ENCODE results near the gene PCSK5.
"Not testable (repeated sequence)": the region's sequence is repeated elsewhere in the genome, so short reads cannot be mapped to it uniquely, and the experiment has no call there.

PCSK5 gene

DNA sequence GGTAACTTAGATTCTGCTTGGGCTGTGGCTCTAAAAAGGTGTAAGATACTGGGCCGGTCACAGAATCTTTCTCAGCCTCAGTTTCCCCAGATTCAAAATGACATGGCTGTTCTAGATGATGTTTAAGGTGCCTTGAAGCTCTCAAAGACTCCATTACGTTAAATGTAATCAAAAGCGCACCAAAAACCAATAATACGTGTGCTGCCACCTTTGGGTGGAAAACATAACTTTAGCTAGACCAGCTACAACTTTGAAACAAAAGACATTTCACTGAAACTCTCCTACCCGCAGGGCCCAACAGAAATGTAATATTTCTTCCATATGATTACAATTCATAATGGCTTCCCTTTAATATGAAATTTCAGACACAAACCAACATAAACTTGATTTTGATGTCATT, 35.0 kb upstream of the PCSK5 start:
- TF ChIP-seq YY1 (IDR thresholded peaks at IDR 0.05; ENCODE audit: insufficient read depth, insufficient read length): no peak
- no peak for TF ChIP-seq SUZ12 (IDR thresholded peaks at IDR 0.05; ENCODE audit: extremely low read depth, insufficient read depth, insufficient read length)
- no peak for TF ChIP-seq ZNF274 (IDR thresholded peaks at IDR 0.05; ENCODE audit: low read depth, low read length)
- H3K4me3 ChIP-seq (ENCODE audit: insufficient read length, low read depth): no peak overlapping the region
- peak; percentile 15 for DNase-seq (ENCODE audit: low read depth, low spot score)
- H3K9ac ChIP-seq (ENCODE audit: insufficient read length, low read depth): no peak overlapping the region
- no peaks in the 10 kb centered on the region for H3K4me1 ChIP-seq (ENCODE audit: insufficient read depth, insufficient read length)
- no peaks in the 10 kb centered on the region for H3K36me3 ChIP-seq (ENCODE audit: insufficient read depth, insufficient read length, low read length)
- no peaks in the 10 kb centered on the region for H3K9me3 ChIP-seq (ENCODE audit: insufficient read depth, low read length)
- H3K27me3 ChIP-seq (ENCODE audit: insufficient read depth, insufficient read length): no peaks in the 10 kb centered on the region

DNA sequence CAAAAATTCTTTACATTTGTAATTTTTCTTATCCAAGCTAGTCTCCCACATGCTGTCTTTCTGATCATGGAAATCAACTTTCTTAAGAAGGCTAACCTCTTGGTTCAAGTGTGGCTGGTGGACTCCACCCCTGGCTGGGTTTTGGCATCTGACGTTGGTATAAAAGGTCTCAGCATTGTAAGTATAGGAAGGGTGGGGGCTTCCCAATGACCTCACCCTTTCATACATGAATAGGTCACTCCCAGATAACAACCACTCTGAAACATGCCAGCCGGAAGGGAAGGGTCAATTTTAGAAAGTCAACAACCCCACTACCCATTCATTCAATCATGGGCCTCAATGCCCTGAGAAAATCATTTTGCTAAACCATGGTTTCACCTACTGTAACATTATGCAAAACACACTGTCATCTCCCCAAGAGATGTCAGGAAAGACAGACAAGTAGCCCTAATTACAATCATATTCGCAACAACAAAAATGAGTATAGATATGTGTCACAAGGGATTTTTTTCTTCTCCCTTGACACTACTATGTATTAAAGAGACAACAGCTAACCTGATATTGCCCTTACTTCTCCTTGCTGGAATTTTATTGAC, 31.9 kb upstream of the PCSK5 start:
- no peaks in the 10 kb centered on the region for H3K9me3 ChIP-seq (ENCODE audit: insufficient read depth, low read length)
- no peak overlapping the region for H3K4me3 ChIP-seq (ENCODE audit: insufficient read length, low read depth)
- H3K4me1 ChIP-seq (ENCODE audit: insufficient read depth, insufficient read length): no peaks in the 10 kb centered on the region
- H3K36me3 ChIP-seq (ENCODE audit: insufficient read depth, insufficient read length, low read length): no peaks in the 10 kb centered on the region
- TF ChIP-seq ZNF274 (IDR thresholded peaks at IDR 0.05; ENCODE audit: low read depth, low read length) (no peak), SUZ12 (IDR thresholded peaks at IDR 0.05; ENCODE audit: extremely low read depth, insufficient read depth, insufficient read length) (no peak), YY1 (IDR thresholded peaks at IDR 0.05; ENCODE audit: insufficient read depth, insufficient read length) (no peak)
- no peak for DNase-seq (ENCODE audit: low read depth, low spot score)
- no peaks in the 10 kb centered on the region for H3K27me3 ChIP-seq (ENCODE audit: insufficient read depth, insufficient read length)
- no peak overlapping the region for H3K9ac ChIP-seq (ENCODE audit: insufficient read length, low read depth)

- Histone ChIP-seq H3K4me3 (ENCODE audit: insufficient read length, low read depth) (no peak overlapping the region), H3K9me3 (ENCODE audit: insufficient read depth, low read length) (no peaks in the 10 kb centered on the region), H3K4me1 (ENCODE audit: insufficient read depth, insufficient read length) (no peaks in the 10 kb centered on the region), H3K36me3 (ENCODE audit: insufficient read depth, insufficient read length, low read length) (no peaks in the 10 kb centered on the region), H3K27me3 (ENCODE audit: insufficient read depth, insufficient read length) (no peaks in the 10 kb centered on the region), H3K9ac (ENCODE audit: insufficient read length, low read depth) (no peak overlapping the region)
- no peak for DNase-seq (ENCODE audit: low read depth, low spot score)
- TF ChIP-seq YY1 (IDR thresholded peaks at IDR 0.05; ENCODE audit: insufficient read depth, insufficient read length) (no peak), ZNF274 (IDR thresholded peaks at IDR 0.05; ENCODE audit: low read depth, low read length) (no peak), SUZ12 (IDR thresholded peaks at IDR 0.05; ENCODE audit: extremely low read depth, insufficient read depth, insufficient read length) (no peak)
Measured at GRCh38 chr9:75864266-75864665, 26.2 kb upstream of the PCSK5 start.

GRCh38 chr9:75866273-75866871, 24.1 kb upstream of the PCSK5 start:
- Histone ChIP-seq H3K4me1 (ENCODE audit: insufficient read depth, insufficient read length) (no peaks in the 10 kb centered on the region), H3K27me3 (ENCODE audit: insufficient read depth, insufficient read length) (no peaks in the 10 kb centered on the region), H3K9me3 (ENCODE audit: insufficient read depth, low read length) (no peaks in the 10 kb centered on the region), H3K36me3 (ENCODE audit: insufficient read depth, insufficient read length, low read length) (no peaks in the 10 kb centered on the region), H3K4me3 (ENCODE audit: insufficient read length, low read depth) (no peak overlapping the region), H3K9ac (ENCODE audit: insufficient read length, low read depth) (no peak overlapping the region)
- DNase-seq (ENCODE audit: low read depth, low spot score): no peak
- TF ChIP-seq YY1 (IDR thresholded peaks at IDR 0.05; ENCODE audit: insufficient read depth, insufficient read length): no peak
- TF ChIP-seq ZNF274 (IDR thresholded peaks at IDR 0.05; ENCODE audit: low read depth, low read length): no peak
- no peak for TF ChIP-seq SUZ12 (IDR thresholded peaks at IDR 0.05; ENCODE audit: extremely low read depth, insufficient read depth, insufficient read length)

DNA sequence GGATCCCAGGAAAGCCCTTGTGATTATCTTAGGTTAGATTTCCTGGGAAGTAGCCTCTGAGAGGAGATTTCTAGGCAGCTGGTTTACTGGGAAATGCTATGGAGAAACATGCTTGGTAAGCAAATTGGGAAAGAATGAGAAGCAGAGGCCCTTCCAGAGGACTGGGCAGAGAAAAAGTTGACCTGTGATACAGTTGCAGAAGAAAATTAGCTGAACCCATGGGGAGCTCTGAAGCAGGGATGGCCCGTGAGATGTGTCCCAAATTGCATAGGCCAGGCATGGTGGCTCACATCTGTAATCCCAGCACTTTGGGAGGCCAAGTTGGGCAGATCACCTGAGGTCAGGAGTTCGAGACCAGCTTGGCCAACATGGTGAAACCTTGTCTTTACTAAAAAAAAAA, 21.9 kb upstream of the PCSK5 start:
- not testable (repeated sequence) for H3K27me3 ChIP-seq (ENCODE audit: insufficient read depth, insufficient read length); H3K4me1 ChIP-seq (ENCODE audit: insufficient read depth, insufficient read length); H3K4me3 ChIP-seq (ENCODE audit: insufficient read length, low read depth); H3K9me3 ChIP-seq (ENCODE audit: insufficient read depth, low read length); H3K9ac ChIP-seq (ENCODE audit: insufficient read length, low read depth); H3K36me3 ChIP-seq (ENCODE audit: insufficient read depth, insufficient read length, low read length); DNase-seq (ENCODE audit: low read depth, low spot score)

DNA sequence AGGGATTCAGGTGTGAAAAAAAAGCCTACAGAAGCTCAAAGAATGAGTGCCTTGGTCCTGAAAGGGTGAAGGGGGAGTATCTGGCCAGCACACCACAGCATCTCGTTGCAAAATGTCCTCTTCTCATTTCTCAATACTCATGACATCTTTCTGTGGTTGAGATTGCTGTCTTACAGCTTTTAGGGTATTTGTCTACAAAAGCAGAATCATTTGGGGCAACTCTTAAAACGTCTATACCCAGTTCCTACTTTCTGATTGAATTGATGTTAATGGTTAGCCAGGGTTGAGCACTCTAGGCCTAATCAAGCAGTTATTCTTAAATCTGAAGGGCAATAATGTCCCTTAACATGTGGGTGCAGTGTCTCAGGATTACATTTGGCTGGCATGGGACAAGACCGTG, 21.2 kb upstream of the PCSK5 start:
- H3K4me3 ChIP-seq (ENCODE audit: insufficient read length, low read depth): no peak overlapping the region
- no peak for DNase-seq (ENCODE audit: low read depth, low spot score)
- TF ChIP-seq ZNF274 (IDR thresholded peaks at IDR 0.05; ENCODE audit: low read depth, low read length) (no peak), SUZ12 (IDR thresholded peaks at IDR 0.05; ENCODE audit: extremely low read depth, insufficient read depth, insufficient read length) (no peak), YY1 (IDR thresholded peaks at IDR 0.05; ENCODE audit: insufficient read depth, insufficient read length) (no peak)
- no peaks in the 10 kb centered on the region for H3K36me3 ChIP-seq (ENCODE audit: insufficient read depth, insufficient read length, low read length)
- H3K9ac ChIP-seq (ENCODE audit: insufficient read length, low read depth): no peak overlapping the region
- no peaks in the 10 kb centered on the region for H3K27me3 ChIP-seq (ENCODE audit: insufficient read depth, insufficient read length)
- H3K4me1 ChIP-seq (ENCODE audit: insufficient read depth, insufficient read length): no peaks in the 10 kb centered on the region
- no peaks in the 10 kb centered on the region for H3K9me3 ChIP-seq (ENCODE audit: insufficient read depth, low read length)

DNA sequence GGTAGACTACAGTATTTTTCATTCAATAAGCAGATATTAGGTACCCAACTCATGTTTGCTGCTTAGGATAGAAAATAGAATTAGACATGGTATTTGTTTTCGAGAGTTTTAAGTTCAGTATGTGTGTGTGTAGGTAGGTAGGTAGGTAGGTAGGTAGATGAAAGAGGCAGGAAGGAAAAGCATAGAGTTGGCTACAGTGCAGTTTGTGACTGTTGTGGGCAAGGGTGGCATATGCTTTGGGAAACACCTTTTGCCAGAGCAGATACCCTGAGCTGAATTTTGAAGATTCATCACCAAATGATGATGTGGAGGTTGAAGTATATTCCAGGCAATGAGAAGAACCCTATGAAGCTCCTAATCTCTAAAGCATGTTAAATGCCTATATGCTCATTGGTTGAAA, 20.0 kb upstream of the PCSK5 start:
- DNase-seq (ENCODE audit: low read depth, low spot score): no peak
- Histone ChIP-seq H3K27me3 (ENCODE audit: insufficient read depth, insufficient read length) (no peaks in the 10 kb centered on the region), H3K36me3 (ENCODE audit: insufficient read depth, insufficient read length, low read length) (no peaks in the 10 kb centered on the region), H3K9ac (ENCODE audit: insufficient read length, low read depth) (no peak overlapping the region), H3K4me3 (ENCODE audit: insufficient read length, low read depth) (no peak overlapping the region), H3K9me3 (ENCODE audit: insufficient read depth, low read length) (no peaks in the 10 kb centered on the region), H3K4me1 (ENCODE audit: insufficient read depth, insufficient read length) (no peaks in the 10 kb centered on the region)
- TF ChIP-seq ZNF274 (IDR thresholded peaks at IDR 0.05; ENCODE audit: low read depth, low read length) (no peak), SUZ12 (IDR thresholded peaks at IDR 0.05; ENCODE audit: extremely low read depth, insufficient read depth, insufficient read length) (no peak), YY1 (IDR thresholded peaks at IDR 0.05; ENCODE audit: insufficient read depth, insufficient read length) (no peak)
